Mesodermal cell (in vitro differentiated cells): ENCODE measurements around the gene LYPLA2.
"Not testable (repeated sequence)": the region's sequence is repeated elsewhere in the genome, so short reads cannot be mapped to it uniquely, and the experiment has no call there.

Source experiments
- H3K27ac ChIP-seq: 2 replicates; pipeline ENCODE4 v1.7.0; 2013; ENCODE audit warnings: mild to moderate bottlenecking, low read depth, low read length, moderate library complexity; ENCODE audit not compliant: severe bottlenecking
- H3K36me3 ChIP-seq: 2 replicates; pipeline ENCODE4 v1.7.1; 2013; ENCODE audit warnings: mild to moderate bottlenecking, low read length, moderate library complexity; ENCODE audit not compliant: control insufficient read depth, insufficient read depth
- H3K4me1 ChIP-seq: one replicate; pipeline ENCODE4 v1.7.1; 2013; ENCODE audit warnings: mild to moderate bottlenecking, low read length; ENCODE audit not compliant: insufficient read depth, control insufficient read depth, poor library complexity, severe bottlenecking
- H3K4me3 ChIP-seq: 2 replicates; pipeline ENCODE4 v1.7.0; 2013; ENCODE audit warnings: low read length, control low read depth, mild to moderate bottlenecking; ENCODE audit not compliant: insufficient read depth, poor library complexity, severe bottlenecking; ENCODE audit errors: extremely low read depth
- H3K9me3 ChIP-seq: 2 replicates; pipeline ENCODE4 v1.7.1; 2013; ENCODE audit warnings: mild to moderate bottlenecking, low read length, moderate library complexity; ENCODE audit not compliant: control insufficient read depth
- WGBS, 2 experiments: methylation state at CpG; one replicate each; pipeline ENCODE4 v1.1.5; 2013; ENCODE audit warnings: missing lambda C conversion rate in 2 of 2; ENCODE audit not compliant: insufficient coverage in 2 of 2; 5-methylcytosine and 5-hydroxymethylcytosine counted together

LYPLA2 gene

DNA sequence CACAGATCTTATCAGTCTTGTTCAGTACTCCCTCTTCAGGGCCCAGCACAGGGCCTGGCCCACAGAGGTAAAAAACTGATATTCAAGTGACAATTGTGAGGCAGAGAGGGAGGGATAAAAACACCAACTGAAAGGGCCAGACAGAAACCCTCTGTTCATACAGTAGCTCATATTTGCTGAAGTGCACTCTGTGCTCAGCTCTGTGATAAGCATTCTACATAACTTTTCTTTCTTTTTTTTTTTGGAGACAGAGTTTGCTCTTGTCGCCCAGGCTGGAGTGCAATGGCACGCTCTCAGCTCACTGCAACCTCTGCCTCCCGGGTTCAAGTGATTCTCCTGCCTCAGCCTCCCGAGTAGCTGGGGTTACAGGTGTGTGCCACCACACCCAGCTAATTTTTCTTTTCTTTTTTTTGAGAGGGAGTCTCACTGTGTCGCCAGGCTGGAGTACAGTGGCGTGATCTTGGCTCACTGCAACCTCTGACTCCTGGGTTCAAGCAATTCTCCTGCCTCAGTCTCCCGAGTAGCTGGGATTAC, 11.9 kb downstream of the LYPLA2 start:
- H3K4me1 ChIP-seq = peaks cover 14% of the 10 kb centered on the region
- not testable (repeated sequence) for H3K4me3 ChIP-seq, H3K9me3 ChIP-seq, H3K27ac ChIP-seq
- H3K36me3 ChIP-seq = peaks cover 15% of the 10 kb centered on the region
- WGBS, 2 experiments = 90 to 93% methylated on average over 4 to 5 of the region's 7 CpGs

DNA sequence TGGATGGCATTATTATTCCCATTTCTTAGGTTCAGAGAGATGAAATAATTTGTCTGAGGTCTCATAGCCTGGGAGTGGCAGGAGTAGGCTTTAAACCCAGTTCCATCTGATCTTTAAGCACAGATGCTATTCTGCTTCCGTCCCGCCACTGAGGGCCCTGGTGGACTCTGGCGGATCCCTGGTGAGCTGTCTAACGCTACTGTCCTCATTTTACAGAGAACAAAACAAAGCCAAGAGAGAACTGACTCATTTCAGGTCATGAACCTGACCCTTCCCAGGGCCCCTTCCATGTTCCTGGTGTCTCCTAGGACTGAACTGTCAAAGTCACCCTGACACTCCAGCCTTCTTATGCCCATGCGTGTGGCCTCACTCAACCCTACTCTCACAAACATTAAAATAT, 12.7 kb downstream of the LYPLA2 start:
- H3K27ac ChIP-seq = no peak overlapping the region
- H3K4me3 ChIP-seq = no peak overlapping the region
- H3K4me1 ChIP-seq = peaks cover 13% of the 10 kb centered on the region
- no peaks in the 10 kb centered on the region for H3K9me3 ChIP-seq
- H3K36me3 ChIP-seq = peaks cover 12% of the 10 kb centered on the region
- 94 to 95% methylated on average over 5 of the region's 5 CpGs for WGBS, 2 experiments

DNA sequence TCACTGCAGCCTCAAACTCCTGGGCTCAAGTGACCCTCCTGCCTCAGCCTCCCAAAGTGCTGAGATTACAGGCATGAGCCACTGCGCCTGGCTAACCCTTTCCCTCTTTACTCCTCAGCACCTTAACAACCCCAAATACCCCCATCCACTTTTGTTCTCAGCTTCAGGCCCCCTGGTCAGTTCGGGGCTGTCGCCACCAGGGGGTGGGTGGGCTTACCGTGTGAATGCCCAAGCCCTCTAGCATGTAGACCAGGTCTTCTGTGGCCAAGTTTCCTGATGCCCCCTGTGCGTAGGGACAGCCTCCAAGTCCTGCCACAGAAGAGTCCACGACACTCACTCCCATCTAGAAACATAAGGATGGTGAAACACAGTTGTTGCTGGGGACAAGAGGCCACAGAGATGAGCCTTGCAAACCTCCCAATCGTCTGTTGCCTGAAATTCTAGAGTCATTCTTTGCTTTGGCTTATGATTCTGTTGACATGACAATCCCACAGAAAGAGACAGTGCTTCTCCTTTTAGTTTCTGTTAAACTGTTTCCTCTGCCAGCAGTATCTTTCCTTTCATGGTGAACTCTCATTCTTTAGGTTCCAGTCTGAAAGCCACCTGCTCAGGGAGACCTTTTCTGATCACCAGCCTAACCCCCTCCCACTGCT, 13.4 kb downstream of the LYPLA2 start:
- 81 to 88% methylated on average over 4 to 7 of the region's 7 CpGs for WGBS, 2 experiments
- Histone ChIP-seq H3K36me3 (peaks cover 9% of the 10 kb centered on the region), H3K4me1 (peaks cover 6% of the 10 kb centered on the region), H3K4me3 (no peak overlapping the region), H3K9me3 (no peaks in the 10 kb centered on the region), H3K27ac (no peak overlapping the region)

DNA sequence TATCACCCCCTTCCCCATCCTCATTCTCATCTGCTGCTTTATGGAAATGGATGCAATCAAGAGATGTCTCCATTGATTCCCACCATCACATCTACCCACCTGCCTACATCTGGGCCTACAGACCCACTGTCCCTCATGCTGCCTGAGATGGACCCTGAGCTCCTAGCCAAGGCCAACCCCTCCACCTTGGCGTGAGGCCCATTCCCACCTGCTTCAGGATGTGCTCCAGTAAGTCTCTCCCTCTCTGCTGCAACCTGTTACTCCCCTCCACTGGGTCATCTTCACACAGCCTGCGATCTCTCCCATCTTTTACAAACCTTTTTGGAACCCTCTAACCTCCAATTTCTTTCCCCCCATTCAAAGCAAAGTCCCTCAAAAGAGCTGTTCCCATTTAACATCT, 14.1 kb downstream of the LYPLA2 start:
- Histone ChIP-seq H3K27ac (no peak overlapping the region), H3K36me3 (peaks cover 9% of the 10 kb centered on the region), H3K4me3 (no peak overlapping the region), H3K9me3 (no peaks in the 10 kb centered on the region), H3K4me1 (peaks cover 3% of the 10 kb centered on the region)
- 88 to 95% methylated on average over 2 of the region's 2 CpGs for WGBS, 2 experiments

DNA sequence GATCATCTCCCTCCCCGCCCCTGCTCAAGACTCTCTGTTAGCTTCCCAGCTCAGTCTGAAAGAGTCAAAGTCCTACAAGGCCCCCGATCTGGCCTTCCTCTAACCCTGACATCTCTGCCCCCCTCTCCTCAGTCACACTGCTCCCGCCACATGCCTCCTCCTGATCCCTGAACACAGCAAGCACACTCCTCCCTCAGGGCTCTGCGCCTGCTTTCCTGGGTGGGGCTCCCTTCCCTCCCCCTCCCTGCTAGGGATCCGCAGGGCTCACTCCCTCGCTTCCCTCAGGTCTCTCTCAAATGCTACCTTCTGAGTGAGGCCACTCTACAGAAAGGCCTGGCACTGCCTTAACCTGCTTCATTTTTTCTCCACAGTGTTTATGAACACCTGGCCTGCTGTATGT, 15.3 kb downstream of the LYPLA2 start:
- Histone ChIP-seq H3K4me3 (no peak overlapping the region), H3K36me3 (peaks cover 9% of the 10 kb centered on the region), H3K9me3 (no peaks in the 10 kb centered on the region), H3K4me1 (peaks cover 1% of the 10 kb centered on the region), H3K27ac (no peak overlapping the region)
- 82 to 91% methylated on average over 4 to 6 of the region's 6 CpGs for WGBS, 2 experiments

DNA sequence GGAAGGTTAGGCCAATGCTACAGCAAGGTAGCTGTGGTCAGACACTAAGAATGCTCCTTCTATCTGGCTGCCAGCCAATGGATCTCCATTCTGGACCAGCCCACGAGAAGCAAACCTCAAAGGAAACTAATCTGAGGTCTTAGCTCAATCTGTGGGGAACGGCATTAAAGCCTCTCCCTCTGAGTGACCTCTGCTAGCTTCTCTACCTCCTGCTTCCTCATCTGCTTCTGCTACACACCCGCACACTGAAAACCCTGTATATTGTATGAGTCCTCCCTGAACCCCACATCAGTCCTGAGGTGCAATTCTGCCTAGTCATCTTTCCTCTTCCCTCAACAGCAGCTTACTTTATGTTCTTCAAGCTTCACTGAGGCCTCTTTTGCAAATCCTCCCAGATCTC, 16.5 kb downstream of the LYPLA2 start:
- Histone ChIP-seq H3K9me3 (no peaks in the 10 kb centered on the region), H3K4me1 (no peaks in the 10 kb centered on the region), H3K36me3 (peaks cover 9% of the 10 kb centered on the region), H3K27ac (no peak overlapping the region), H3K4me3 (no peak overlapping the region)
- 86 to 96% methylated on average over 2 of the region's 3 CpGs for WGBS, 2 experiments

DNA sequence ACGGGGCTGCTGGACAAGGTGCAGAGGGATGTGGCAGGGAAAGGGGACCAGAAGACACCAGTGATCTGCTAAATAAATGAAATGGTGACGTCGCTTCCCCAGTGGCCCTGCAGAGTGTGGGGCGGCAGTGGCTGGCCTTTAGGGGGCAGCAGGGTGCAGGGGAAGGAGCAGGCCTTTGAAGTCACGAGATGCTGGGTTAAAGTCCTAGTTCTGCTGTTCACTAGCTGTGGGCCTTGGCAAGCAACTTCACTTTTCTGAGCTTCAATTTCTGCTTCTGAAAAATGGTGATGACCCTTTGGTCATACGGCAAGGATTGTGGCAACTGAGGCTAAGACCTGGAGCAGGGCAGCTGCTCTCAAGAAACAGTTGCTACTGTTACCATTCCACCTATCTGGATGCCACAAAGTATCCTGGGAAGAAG, 18.8 kb downstream of the LYPLA2 start:
- Histone ChIP-seq H3K4me1 (no peaks in the 10 kb centered on the region), H3K4me3 (no peak overlapping the region), H3K9me3 (no peaks in the 10 kb centered on the region), H3K27ac (no peak overlapping the region), H3K36me3 (peaks cover 19% of the 10 kb centered on the region)
- WGBS, 2 experiments = 25 to 30% methylated on average over 5 to 6 of the region's 6 CpGs

DNA sequence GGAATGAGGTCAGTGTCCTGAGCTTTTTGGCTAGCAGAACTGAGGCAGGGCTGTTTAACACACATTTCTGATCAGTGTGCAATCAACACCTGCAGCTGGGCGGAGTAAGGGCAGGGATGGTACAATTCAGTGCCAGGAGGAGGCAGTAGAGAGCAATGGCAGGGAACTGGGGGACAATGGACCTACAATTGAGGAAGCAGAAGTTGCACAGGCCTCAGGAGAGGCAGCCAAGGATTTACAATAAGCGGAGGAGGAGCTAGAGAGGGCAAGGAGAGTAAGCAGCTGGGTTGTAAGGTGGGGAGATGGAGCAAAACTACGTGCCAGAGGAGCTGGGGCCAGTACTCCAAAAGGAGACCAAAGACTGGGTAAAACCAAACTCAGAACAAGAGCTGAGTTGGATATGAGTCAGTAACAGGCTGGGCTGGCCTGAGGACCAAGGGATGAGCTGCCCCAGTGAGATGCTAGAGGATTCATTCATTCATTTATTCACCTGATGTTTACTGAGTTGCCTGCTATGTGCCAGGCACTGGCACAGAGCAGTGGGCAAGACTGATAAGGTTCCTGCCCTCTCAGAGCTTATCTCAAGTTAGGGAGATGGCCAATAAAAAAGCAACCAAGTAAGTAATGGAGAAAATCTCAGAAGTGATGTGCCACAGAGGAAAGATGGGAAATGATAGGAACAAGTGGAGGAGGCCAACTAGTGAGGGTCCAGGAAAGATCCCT, 20.0 kb downstream of the LYPLA2 start:
- H3K9me3 ChIP-seq = no peaks in the 10 kb centered on the region
- WGBS, 2 experiments = 69 to 77% methylated on average over 3 of the region's 3 CpGs

DNA sequence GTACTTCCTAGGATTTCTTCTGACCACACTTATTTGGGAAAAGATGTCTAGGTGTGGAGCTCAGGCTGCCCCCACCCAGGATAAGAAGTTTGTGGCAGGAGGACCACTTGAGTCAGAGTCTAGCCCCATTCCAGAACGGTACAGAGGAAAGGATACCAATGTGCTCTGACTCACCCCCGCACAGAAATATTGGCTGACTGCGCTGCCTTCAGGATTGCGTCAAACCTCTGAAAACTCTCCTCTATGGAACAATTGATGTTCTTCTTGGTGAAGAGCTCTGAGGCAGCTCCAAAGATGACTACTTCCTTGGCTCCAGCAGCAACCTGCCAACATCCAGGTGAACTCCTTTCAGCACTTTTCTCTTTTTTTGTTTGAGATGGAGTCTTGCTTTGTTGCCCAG, 23.1 kb downstream of the LYPLA2 start:
- no peaks in the 10 kb centered on the region for H3K4me1 ChIP-seq
- H3K27ac ChIP-seq = no peak overlapping the region
- no peaks in the 10 kb centered on the region for H3K9me3 ChIP-seq
- H3K36me3 ChIP-seq = peaks cover 29% of the 10 kb centered on the region
- WGBS, 2 experiments = 97 to 100% methylated on average over 4 of the region's 4 CpGs
- H3K4me3 ChIP-seq = no peak overlapping the region

More for the DNA sequence above, 20.0 kb downstream of the LYPLA2 start:
- no peaks in the 10 kb centered on the region for H3K4me1 ChIP-seq
- no peak overlapping the region for H3K4me3 ChIP-seq
- no peak overlapping the region for H3K27ac ChIP-seq
- peaks cover 24% of the 10 kb centered on the region for H3K36me3 ChIP-seq

DNA sequence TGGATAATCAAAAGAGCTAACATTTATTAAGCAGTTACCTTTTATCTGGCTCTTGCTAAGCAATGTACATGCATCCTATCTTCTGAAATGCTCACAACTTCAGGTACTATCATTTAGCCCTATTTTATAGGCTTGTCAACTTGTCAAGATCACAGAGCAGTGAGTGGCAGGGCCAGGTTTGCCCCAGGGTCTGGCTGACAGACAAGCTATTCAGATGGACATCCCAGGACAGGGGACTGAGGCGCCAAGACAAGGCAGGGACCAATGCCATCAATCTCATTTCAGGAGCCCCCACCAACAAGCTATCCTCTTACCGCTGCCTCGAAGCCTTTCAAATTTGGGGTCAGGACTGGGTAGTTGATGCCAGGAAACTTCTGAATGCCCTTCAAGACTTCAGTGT, 25.4 kb downstream of the LYPLA2 start:
- peaks cover 33% of the 10 kb centered on the region for H3K36me3 ChIP-seq
- H3K27ac ChIP-seq = no peak overlapping the region
- no peaks in the 10 kb centered on the region for H3K4me1 ChIP-seq
- H3K4me3 ChIP-seq = no peak overlapping the region
- 85 to 100% methylated on average over 1 to 3 of the region's 3 CpGs for WGBS, 2 experiments
- H3K9me3 ChIP-seq = no peaks in the 10 kb centered on the region

DNA sequence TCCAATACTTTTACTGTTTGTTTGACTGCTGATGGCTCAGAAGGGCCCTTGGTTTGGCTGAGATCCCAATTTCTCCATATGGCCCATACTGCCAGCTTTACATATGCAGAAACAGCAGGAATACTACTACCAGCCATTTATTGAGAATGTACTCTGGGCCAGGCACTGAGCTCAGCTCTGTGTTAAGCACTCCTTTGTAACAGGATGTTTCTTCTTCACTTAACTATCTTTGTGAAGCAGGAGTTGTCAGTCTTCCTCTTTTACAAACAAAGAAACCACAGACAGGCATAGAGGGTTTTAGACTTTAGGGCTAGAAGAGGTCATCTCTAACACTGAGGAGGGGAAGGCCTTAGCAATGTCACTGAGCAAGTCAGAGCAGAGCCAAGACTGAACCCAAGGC, 26.0 kb downstream of the LYPLA2 start:
- peaks cover 33% of the 10 kb centered on the region for H3K36me3 ChIP-seq

More for the DNA sequence above, 26.0 kb downstream of the LYPLA2 start:
- Histone ChIP-seq H3K4me3 (no peak overlapping the region), H3K4me1 (no peaks in the 10 kb centered on the region), H3K9me3 (no peaks in the 10 kb centered on the region), H3K27ac (no peak overlapping the region)
